ENCODE data around the gene SLC26A3.

SLC26A3 gene

DNA sequence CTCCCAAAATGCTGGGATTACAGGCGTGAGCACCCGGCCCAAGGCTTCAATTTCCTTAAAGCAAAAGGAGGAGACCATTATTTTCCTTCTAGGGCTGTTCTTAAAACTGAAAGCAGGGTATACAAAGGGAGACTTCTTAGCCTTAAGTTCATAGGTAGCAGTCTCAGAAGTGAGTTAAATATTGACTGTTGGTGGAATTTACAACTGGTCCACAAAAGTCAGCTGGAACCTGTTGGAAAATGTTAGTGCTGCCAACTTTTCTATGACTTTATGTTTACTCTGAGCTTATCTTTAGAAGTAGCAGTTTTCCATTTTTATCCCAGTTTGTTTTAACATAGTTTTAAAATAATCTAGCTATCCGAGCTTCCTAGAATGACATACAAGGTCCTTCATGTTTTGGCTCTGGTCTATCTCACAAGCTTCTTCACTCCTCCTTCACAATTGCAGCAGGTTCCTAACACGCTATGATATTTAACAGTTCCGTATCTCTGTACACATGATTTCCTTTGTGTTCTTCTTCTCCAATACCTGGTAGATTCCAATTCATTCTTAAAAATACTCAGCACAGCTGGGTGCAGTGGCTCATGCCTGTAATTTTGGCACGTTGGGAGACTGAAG is 3.3 kb downstream of the SLC26A3 start:
- no peak for DNase-seq (ENCODE audit: extremely low read depth, low read depth)
- TF ChIP-seq, protein P1, sequence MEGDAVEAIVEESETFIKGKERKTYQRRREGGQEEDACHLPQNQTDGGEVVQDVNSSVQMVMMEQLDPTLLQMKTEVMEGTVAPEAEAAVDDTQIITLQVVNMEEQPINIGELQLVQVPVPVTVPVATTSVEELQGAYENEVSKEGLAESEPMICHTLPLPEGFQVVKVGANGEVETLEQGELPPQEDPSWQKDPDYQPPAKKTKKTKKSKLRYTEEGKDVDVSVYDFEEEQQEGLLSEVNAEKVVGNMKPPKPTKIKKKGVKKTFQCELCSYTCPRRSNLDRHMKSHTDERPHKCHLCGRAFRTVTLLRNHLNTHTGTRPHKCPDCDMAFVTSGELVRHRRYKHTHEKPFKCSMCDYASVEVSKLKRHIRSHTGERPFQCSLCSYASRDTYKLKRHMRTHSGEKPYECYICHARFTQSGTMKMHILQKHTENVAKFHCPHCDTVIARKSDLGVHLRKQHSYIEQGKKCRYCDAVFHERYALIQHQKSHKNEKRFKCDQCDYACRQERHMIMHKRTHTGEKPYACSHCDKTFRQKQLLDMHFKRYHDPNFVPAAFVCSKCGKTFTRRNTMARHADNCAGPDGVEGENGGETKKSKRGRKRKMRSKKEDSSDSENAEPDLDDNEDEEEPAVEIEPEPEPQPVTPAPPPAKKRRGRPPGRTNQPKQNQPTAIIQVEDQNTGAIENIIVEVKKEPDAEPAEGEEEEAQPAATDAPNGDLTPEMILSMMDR (IDR thresholded peaks at IDR 0.05; ENCODE audit: low read depth, low read length, missing control alignments): no peak
- no peak overlapping the region for H3K4me3 ChIP-seq (replicated peaks; ENCODE audit: low read depth, low read length)

DNA sequence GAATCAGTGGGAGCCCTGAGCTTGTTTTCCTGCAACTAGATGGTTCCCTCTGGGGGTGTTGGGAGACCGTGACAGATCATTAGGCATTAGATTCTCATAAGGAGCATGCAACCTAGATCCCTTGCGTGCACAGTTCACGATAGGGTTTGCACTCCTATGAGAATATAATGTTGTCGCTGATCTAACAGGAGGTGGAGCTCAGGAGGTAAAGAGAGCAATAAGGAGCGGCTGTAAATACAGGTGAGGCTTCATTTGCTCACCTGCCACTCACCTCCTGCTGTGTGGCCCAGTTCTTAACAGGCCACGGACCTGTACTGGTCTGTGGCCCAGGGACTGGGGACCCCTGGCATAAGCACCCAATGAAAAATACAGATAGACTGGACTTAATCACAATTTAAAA is 10.7 kb downstream of the SLC26A3 start:
- TF ChIP-seq, protein P1 (IDR thresholded peaks at IDR 0.05; ENCODE audit: low read depth, low read length, missing control alignments): no peak
- DNase-seq (ENCODE audit: extremely low read depth, low read depth): no peak
- H3K4me3 ChIP-seq (replicated peaks; ENCODE audit: low read depth, low read length): no peak overlapping the region

DNA sequence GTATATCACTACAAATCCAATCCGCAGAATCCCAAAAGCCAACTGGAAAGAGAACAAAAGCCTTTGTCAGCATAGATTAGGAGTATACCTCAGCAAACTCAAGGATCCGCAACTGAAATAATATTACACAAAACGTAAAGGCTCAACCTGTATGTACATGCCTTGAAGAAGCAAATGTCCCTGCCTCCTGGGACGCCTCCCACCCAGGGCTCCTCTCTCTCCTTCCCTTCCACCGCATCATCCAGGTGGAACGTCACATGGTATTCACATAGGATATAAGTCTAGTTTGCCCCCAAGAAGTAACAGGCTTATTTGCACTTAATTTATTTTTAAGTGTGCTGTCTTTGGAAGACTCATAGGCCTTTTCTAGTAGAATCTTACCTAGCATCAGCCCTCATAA is 13.4 kb downstream of the SLC26A3 start:
- TF ChIP-seq, protein P1 (IDR thresholded peaks at IDR 0.05; ENCODE audit: low read depth, low read length, missing control alignments): no peak
- no peak overlapping the region for H3K4me3 ChIP-seq (replicated peaks; ENCODE audit: low read depth, low read length)
- no peak for DNase-seq (ENCODE audit: extremely low read depth, low read depth)

DNA sequence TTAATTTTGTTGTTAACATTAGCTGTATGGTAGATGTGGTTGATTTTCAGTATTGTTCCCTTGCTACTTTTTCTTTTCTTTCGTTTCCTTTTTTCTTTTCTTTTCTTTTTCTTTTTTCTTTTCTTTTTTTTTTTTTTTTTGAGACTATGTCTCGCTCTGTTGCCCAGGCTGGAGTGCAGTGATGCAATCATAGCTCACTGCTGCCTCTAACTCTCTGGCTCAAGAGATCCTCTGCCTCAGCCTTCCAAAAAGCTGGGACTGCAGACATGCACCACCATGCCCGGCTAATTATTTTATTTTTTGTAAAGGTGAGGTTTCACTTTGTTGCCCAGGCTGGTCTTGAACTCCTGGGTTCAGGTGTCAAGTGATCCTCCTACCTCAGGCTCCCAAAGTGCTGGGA is 14.4 kb downstream of the SLC26A3 start:
- no peak overlapping the region for H3K4me3 ChIP-seq (replicated peaks; ENCODE audit: low read depth, low read length)
- no peak for DNase-seq (ENCODE audit: extremely low read depth, low read depth)
- TF ChIP-seq, protein P1 (IDR thresholded peaks at IDR 0.05; ENCODE audit: low read depth, low read length, missing control alignments): no peak

DNA sequence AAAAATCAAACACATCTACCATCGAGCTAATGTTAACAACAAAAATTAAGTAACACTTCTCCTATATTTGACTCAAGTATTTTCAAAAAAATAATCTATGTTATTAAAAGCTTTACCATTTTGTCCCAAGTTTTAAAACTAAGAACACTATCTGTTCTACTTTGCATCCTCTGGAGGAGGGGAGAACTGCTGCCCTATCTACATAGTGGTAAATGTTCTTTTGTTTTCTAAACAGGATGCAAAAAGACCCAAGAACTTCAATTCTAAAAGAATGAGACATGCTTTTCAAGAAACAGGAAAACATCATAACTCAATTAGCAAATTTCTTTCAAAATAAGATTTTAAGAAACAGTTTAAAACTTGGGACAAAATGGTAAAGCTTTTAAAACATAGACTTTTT is 14.8 kb downstream of the SLC26A3 start:
- no peak for DNase-seq (ENCODE audit: extremely low read depth, low read depth)
- TF ChIP-seq, protein P1 (IDR thresholded peaks at IDR 0.05; ENCODE audit: low read depth, low read length, missing control alignments): no peak
- no peak overlapping the region for H3K4me3 ChIP-seq (replicated peaks; ENCODE audit: low read depth, low read length)

DNA sequence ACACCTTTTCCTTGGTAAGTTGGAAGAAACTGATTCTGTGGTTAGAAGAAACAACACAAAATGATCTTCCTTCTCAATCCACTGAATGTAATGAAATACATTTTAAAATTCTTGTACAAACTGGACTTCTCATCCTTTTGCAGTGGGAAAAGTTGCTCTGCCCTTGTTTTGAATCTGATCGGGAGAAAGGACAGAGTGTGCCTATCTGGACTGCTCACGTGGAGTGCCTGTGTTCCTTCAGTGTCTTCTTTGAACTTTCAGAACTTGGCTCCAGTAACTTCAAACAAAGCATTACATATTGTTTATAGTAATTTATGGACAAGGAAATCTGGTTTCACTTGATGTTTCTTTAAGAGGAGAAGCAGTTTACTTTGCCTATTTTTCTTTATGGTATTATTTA is 17.1 kb downstream of the SLC26A3 start:
- no peak overlapping the region for H3K4me3 ChIP-seq (replicated peaks; ENCODE audit: low read depth, low read length)
- DNase-seq (ENCODE audit: extremely low read depth, low read depth): no peak
- TF ChIP-seq, protein P1 (IDR thresholded peaks at IDR 0.05; ENCODE audit: low read depth, low read length, missing control alignments): no peak

DNA sequence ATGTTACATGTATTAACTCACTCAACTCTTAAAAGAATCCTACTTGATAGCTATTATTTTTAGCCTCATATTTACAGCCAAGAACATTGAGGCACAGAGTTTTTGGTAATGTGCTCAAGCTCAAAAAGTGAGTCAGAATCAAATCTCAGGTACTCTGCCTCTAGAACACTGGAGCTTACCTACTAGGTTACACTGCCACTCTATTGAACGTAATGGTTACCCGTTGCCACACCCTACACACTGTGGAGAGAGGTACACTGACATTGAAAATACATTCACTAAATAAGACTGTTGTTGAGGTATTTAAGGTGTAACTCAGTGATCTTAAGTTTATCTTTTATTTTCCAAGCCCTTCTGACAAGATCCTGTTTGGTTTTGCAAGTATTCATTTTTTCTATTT is 17.9 kb downstream of the SLC26A3 start:
- DNase-seq (ENCODE audit: extremely low read depth, low read depth): no peak
- no peak overlapping the region for H3K4me3 ChIP-seq (replicated peaks; ENCODE audit: low read depth, low read length)
- TF ChIP-seq, protein P1 (IDR thresholded peaks at IDR 0.05; ENCODE audit: low read depth, low read length, missing control alignments): no peak
